ENCODE measurements around the gene KRT36.

KRT36 gene

DNA sequence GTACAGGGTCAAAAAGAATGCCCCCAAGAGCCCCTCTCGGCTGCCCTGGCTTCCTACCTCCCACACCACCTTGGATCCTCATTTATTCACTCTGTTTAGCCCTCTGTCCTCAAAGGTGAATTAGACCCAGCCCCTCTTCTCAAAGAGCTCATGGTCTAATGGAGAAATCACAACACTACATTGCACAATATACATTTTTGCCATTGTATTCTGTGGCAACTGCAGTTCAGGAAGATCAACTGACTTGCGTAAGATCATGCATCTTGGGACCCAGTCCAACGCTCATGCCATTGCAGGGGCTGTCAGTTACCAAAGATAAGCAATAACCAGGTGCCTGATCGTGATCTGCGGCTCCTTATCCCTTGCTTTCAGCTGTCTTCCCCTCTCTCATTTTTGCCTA lies 50.3 kb downstream of the KRT36 start:
- DNase-seq (ENCODE audit: low spot score), result no peak

DNA sequence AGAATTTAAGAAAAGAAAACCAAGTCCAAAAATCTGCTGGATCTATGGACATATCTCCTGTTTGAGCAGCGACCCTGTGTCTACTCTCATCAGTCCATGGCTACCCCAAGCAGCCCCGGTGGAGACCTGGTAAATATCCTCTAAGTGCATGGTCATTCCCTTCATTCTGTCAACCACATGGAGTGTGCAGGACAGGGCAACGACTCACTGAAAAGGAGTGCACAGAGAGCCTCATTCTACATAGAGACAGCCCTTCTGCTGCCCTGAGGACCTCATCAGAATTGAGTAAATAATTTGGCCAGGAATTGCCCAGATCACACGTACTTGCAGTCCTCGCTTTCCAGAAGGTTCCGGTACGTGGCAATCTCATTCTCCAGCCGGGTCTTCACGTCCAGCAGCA lies 51.9 kb downstream of the KRT36 start:
- no peak for DNase-seq (ENCODE audit: low spot score)

DNA sequence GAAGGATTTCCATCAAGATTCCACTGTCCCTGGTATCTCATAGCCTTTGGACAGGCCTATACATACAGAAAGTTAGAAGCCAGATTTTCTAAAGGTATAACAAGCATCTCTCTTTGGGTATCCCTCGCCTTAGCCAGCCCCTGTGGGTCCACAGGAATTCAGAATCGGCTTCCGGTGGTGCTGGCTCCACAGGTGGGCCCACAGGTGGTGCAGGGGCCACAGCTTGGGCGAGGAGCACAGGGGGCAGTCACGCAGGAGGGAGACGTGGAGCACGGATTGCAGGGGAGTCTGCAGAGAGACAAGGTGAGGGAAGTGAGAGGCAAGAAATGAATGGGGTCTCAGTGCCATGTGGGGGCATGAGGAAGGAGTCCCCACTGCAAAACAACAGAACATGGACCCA lies 52.5 kb downstream of the KRT36 start:
- no peak for DNase-seq (ENCODE audit: low spot score)

All from RKO (cell line).